Measurements from ENCODE around the gene SNX9.

Gene SNX9

GRCh38 chr6:157927011-157927410 lies 104.0 kb downstream of the SNX9 start:
- H3K4me3 ChIP-seq (ENCODE audit: low read depth, low read length), result no peak overlapping the region
- DNase-seq (ENCODE audit: low read depth, low spot score), result no peak
- ChIA-PET POLR2A (no interaction called here), CTCF (interaction anchor here (1.6 kb wide), 1 partner anchor 20 kb away, joined by 6 read pairs; no protein-coding TSS in a partner anchor)
- TF ChIP-seq, protein P1, sequence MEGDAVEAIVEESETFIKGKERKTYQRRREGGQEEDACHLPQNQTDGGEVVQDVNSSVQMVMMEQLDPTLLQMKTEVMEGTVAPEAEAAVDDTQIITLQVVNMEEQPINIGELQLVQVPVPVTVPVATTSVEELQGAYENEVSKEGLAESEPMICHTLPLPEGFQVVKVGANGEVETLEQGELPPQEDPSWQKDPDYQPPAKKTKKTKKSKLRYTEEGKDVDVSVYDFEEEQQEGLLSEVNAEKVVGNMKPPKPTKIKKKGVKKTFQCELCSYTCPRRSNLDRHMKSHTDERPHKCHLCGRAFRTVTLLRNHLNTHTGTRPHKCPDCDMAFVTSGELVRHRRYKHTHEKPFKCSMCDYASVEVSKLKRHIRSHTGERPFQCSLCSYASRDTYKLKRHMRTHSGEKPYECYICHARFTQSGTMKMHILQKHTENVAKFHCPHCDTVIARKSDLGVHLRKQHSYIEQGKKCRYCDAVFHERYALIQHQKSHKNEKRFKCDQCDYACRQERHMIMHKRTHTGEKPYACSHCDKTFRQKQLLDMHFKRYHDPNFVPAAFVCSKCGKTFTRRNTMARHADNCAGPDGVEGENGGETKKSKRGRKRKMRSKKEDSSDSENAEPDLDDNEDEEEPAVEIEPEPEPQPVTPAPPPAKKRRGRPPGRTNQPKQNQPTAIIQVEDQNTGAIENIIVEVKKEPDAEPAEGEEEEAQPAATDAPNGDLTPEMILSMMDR (IDR thresholded peaks at IDR 0.05; ENCODE audit: insufficient read depth, low read length, missing control alignments), result no peak

- TF ChIP-seq, protein P1 (IDR thresholded peaks at IDR 0.05; ENCODE audit: insufficient read depth, low read length, missing control alignments), result no peak
- H3K4me3 ChIP-seq (ENCODE audit: low read depth, low read length), result no peak overlapping the region
- ChIA-PET POLR2A (no interaction called here), CTCF (no interaction called here)
- DNase-seq (ENCODE audit: low read depth, low spot score), result no peak
Observed at GRCh38 chr6:157928428-157928827, 105.4 kb downstream of the SNX9 start.

DNA sequence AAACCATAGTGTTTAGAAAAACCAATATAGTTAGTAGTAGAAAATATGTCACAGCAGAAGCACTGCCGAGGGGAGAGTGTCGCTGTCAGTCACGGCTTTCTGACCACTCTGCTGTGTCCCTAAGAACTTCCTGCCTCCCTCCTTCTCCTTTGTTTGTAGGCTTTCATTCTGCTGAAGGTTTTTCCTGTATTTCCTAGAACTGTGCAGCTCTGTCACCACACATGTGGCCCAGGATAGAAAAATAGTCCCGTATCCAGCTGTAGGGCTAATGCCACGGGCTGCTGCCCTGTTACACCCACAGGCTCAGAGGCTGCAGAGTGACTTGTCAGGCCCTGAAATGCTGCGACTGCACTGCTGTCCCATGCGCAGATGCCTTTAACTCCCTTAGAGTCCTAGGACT lies 106.0 kb downstream of the SNX9 start:
- no peak overlapping the region for H3K4me3 ChIP-seq (ENCODE audit: low read depth, low read length)
- CTCF ChIA-PET, result no interaction called here
- DNase-seq (ENCODE audit: low read depth, low spot score), result no peak
- POLR2A ChIA-PET, result no interaction called here
- TF ChIP-seq, protein P1 (IDR thresholded peaks at IDR 0.05; ENCODE audit: insufficient read depth, low read length, missing control alignments), result no peak

- H3K4me3 ChIP-seq (ENCODE audit: low read depth, low read length), result no peak overlapping the region
- no peak for DNase-seq (ENCODE audit: low read depth, low spot score)
- TF ChIP-seq, protein P1 (IDR thresholded peaks at IDR 0.05; ENCODE audit: insufficient read depth, low read length, missing control alignments), result no peak
- ChIA-PET CTCF (interaction anchor here (1.4 kb wide), 1 partner anchor 173 kb away, joined by 4 read pairs; no protein-coding TSS in a partner anchor), POLR2A (no interaction called here)
Observed at GRCh38 chr6:157929765-157930319, 106.8 kb downstream of the SNX9 start.

DNA sequence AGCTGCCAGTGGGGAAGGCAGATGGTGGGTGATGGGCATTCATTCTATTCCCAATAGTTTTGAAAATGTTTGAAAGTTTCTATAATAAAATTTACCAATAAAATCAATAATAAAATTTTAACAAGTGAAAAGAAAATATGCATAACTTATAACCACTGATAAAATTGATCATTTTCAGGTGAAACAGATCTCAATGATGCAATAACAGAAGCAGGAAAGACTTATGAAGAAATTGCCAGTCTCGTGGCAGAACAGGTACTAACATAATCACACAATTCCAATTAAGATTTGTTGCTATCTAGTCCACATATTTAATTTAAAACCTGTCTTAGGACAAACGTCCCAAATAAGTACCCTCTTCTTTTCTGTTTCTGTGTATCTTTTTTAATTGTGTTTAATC lies 112.7 kb downstream of the SNX9 start:
- DNase-seq (ENCODE audit: low read depth, low spot score), result no peak
- H3K4me3 ChIP-seq (ENCODE audit: low read depth, low read length), result no peak overlapping the region
- CTCF ChIA-PET, result interaction anchor here (1.5 kb wide), 1 partner anchor 12 kb away, joined by 3 read pairs; no protein-coding TSS in a partner anchor
- POLR2A ChIA-PET, result no interaction called here
- TF ChIP-seq, protein P1 (IDR thresholded peaks at IDR 0.05; ENCODE audit: insufficient read depth, low read length, missing control alignments), result no peak

DNA sequence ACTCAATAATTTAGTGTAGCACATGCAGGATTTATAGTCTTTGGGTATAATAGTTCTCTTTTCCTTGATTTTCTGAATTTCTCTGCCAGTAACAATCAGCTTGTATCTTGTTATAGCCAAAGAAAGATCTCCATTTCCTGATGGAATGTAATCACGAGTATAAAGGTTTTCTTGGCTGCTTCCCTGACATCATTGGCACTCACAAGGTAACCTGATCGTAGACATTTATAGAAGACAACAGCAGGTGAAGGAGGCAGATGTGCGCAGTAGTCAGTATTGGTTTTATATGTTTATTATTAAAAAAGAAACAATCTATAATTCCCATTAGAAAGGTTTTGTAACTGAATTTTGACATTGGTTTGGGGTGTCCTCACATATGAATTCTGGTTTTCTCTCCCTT lies 114.3 kb downstream of the SNX9 start:
- TF ChIP-seq, protein P1 (IDR thresholded peaks at IDR 0.05; ENCODE audit: insufficient read depth, low read length, missing control alignments), result no peak
- CTCF ChIA-PET, result interaction anchor here (0.8 to 2.2 kb wide), 8 partner anchors 8 to 137 kb away, joined by 3 to 12 read pairs (median 4); partner anchors contain the start of gene SYNJ2
- no peak overlapping the region for H3K4me3 ChIP-seq (ENCODE audit: low read depth, low read length)
- POLR2A ChIA-PET, result no interaction called here
- no peak for DNase-seq (ENCODE audit: low read depth, low spot score)

All from AG04449 (cell line).